ENCODE measurements around the gene FGF22.

The FGF22 gene

GRCh38 chr19:644789-645188 lies 5.1 kb downstream of the FGF22 start:
- no peak for DNase-seq

DNA sequence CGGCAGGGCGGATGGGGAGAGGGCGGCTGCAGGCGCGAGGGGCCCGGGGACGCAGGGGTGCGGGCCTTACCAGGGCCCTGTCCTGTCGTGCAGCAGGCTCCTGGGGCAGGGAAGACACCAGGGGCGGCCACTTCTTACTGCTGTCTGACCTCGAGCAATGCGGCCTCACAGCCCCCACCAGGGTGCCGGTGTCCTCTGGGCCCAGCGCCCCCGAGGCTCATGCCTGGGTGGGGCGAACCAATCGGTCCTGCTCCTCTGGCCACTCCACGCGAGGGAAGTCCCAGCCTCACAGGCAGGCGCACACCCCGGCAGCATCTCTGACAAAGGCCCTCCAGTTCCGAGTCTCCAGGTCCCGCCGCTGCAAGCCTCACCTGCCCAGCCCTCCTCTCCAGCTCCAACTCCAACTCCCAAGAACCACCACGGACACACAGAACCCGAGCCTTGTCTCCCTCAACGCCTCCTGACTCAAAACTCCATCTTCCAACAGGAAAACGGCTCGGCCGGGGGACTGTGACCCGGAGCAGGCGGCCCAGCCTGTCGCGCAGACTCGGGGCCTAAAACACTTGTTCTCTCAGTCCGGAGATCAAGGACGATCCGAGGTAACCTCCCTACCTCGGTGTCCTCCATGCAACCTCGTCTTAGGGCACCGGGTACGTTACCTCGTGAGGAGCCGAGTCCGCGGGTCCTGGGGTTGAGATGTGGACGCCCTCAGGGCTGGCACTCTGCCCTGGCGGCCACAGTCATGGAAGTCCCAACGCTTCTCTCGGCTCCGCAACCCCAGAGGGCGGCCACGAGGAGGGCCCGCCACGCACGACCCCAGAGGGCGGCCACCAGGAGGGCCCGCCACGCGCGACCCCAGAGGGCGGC lies 6.5 kb downstream of the FGF22 start:
- DNase-seq: no peak

- no peak for DNase-seq
Measured at GRCh38 chr19:646779-647565, 7.3 kb downstream of the FGF22 start.

DNA sequence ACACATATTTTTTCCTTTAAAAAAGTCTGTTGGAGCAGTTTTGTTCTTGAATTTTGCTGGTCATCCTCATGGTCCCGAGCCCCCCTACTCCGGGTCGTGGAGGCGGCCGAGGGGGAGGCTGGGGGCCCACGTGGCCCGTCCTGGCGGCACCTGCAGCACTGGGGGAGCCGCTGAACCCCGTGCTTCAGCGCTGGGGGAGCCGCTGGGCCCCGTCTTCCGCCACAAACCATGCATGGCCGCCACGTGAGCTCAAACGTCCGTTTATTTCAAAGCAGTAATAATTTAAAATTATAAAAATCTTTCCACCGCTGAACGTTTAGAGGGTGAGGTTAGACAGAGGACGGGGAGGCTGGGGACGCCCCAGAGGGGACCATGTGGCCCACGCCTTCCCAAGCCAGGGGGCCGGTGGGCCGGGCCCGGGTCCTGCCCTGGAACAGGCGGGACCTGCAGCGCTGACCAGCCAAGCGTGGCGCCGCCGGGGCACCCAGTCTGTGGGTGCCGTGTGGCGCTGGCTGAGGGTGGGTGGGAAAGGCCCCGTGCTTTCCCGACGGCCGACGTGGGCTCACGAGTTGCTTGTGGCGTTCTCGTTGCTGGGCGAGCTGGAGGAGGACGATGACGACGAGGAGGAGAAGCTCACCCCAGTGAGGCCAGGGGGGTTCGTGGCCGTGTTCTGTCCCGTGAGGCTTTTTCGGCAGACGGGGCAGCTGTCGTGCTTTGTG lies 8.0 kb downstream of the FGF22 start:
- DNase-seq: no peak

- no peak for DNase-seq
Measured at GRCh38 chr19:648305-648704, 8.6 kb downstream of the FGF22 start.

DNA sequence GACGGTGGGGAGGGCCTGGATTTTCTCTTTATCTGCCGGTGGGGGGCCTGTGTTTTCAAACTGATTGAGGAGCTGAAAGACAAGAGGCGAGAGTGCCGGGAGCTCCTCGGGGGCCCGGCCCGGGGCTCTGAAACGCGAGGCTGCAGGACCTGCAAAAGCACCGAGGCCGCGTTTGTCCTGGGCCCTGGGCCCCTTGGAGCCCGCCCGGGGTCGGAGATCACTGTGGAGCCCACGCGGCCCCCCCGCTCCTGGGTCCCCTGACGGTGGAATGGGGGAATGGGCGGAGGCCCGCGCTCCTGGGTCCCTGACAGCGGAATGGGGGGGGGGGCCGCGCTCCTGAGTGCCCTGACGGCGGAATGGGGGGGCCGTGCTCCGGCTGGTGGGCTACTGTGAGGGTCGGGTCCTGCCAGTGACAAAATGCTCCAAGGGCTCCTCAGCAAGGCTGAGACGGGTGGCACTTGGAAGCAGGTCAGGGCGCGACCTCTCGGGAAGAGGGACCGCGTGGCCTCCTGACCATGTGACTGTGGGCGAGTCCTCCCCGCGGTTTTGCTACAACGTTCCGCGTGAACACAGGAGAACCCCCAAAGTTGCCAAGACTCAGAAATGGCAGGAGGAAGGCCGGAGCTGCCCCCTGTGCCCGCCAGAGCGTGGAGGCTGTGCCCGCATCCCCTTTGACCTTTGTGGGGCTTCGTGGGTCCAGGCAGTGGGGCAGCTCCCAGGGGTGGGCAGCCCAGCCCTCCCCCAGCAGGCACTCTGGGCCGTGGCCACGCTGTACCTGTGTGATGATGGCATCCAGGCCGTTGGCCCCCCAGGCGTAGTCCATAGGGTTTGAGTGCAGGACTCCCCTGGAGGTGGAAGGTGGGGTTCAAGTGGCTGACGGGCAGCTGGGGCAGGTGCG lies 9.5 kb downstream of the FGF22 start:
- no peak for DNase-seq

GRCh38 chr19:650121-650520 lies 10.4 kb downstream of the FGF22 start:
- DNase-seq: no peak

- no peak for DNase-seq
Measured at GRCh38 chr19:651114-651818, 11.6 kb downstream of the FGF22 start.

DNA sequence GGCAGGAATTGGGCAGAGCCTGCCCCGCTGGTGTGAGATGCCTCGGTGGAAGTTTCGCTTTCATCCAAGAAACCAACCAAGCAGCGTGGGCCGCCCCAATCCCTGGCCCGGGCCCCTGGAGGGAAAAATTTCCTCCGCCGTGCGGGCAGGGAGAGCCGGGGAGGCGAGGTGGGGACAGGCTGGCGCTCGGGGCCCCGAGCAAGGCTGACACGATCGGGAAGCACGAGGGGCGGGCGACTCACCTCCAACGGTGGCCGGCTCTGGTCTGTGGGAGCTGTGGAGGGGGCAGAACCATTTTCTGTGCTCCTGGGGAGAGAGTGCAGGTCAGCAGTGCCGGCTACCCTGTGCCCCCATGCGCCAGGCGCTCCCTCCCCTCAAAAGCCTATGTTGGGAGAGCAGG lies 12.3 kb downstream of the FGF22 start:
- no peak for DNase-seq

GRCh38 chr19:652467-653389 lies 13.0 kb downstream of the FGF22 start:
- DNase-seq: no peak

GRCh38 chr19:653425-653824 lies 13.7 kb downstream of the FGF22 start:
- no peak for DNase-seq

DNA sequence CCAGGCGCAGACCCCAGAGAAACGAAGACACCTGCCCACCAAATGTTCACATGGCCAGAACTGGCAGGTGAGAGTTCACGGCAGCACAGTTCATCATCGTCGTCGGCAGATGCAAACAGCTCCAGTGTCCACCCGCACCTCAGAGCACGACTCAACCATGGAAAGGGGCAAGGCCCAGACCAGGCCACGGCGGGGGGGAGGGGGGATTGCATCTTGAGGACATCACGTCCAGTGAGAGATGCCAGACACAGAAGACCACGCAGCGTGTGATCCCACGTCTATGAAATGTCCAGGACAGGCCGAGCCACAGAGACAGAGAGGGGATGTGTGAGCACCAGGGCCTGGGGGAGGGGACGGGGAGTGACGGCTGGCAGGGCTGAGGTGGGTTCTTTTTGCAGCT lies 16.0 kb downstream of the FGF22 start:
- no peak for DNase-seq

DNA sequence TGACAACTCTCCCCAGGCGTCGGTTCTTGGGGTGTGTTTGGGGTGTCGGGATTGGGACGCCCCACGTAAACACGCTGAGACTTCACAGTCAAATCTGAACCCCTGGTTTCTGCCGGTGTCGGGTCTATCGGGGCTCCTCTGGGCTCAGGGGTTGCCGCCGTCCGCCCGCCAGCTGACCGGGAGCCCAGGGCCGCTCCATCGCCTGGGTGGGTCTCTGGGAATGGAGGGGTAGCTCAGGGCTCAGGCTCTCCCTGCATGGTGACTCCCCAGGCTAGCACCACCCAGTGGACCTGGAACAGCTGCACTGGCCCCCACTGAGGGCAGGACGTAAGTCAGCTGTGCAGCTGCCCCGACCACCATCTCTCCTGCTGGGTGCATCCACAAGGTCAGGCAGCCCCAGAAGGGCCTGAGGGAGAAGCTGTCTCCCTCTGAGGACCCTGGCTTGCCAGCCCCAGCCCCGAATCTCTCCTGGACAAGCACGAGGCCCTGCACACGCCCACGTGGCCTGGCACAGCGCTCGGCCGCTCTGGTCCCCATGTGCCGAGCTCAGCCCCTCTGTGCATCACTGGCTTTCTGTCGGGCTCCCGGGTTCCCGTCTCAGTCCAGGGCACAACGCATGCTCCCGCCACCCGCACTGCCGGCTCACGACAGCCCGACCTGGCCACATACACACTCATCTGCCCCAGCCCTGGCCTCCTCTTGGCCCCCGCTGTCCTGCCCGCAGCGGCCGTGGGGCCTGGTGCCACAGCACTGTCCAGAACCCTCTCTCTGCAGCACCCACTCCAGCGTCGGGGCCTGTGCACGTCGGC lies 17.3 kb downstream of the FGF22 start:
- DNase-seq: no peak

- DNase-seq: no peak
Measured at GRCh38 chr19:657611-658010, 17.9 kb downstream of the FGF22 start.

GRCh38 chr19:658059-658839 lies 18.6 kb downstream of the FGF22 start:
- DNase-seq: no peak

- DNase-seq: no peak
Measured at GRCh38 chr19:658916-659839, 19.5 kb downstream of the FGF22 start.

DNA sequence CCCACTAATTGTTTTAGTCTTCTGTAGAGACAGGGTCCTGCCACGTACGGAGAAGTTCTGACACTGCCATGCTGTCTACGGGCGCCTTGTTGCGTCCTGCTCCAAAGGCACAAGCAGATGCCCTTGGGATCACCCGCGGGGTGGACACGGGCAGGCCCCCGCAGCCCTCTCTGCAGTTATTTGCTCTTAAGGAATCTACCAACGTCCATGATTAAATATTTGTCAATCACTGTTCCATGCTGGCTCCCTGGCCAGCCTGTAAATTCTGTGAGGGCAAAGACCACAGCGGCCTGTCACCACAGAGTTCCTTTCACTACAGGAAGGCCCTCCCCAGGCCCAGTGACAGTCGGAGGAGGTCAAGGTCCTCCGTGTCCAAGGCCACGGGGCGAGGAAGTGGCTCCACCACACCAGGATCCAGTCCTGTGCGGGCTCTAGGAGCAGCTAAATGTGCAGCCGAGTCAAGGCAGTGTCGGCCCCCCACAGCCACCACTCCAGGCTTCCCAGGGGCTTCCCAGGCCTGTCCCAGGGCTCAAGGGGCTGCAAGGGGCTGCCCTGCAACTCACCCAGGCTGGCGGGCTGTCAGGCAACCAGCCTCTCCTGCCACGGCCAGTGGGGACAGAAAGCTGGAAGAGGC lies 21.2 kb downstream of the FGF22 start:
- no peak for DNase-seq
